ENCODE results near the gene RAP1GAP. TPM values are rescaled to one million over a fixed set of nuclear protein-coding genes. Genes with fewer than 3 reads are reported as not detected.

RAP1GAP gene
- total RNA-seq, 2 donors from 2014 or later, result 8.0 to 8.2 TPM

GRCh38 chr1:21707086-21707840 lies 38.1 kb upstream of the RAP1GAP start:
- Mint-ChIP-seq H3K36me3 (ENCODE audit: low read depth) (peaks cover 31% of the 10 kb centered on the region), H3K27ac (no peak overlapping the region)
- H3K36me3 ChIP-seq (ENCODE audit: control insufficient read depth, insufficient read depth, low read length), result peaks cover 84% of the 10 kb centered on the region

GRCh38 chr1:21706151-21706835 lies 37.1 kb upstream of the RAP1GAP start:
- no peaks in the 10 kb centered on the region for H3K9me3 ChIP-seq (ENCODE audit: control insufficient read depth, low read length)
- no peak overlapping the region for H3K4me3 Mint-ChIP-seq
- H3K27me3 ChIP-seq (ENCODE audit: control insufficient read depth, insufficient read depth, low read length, poor library complexity, severe bottlenecking), result no peaks in the 10 kb centered on the region
- H3K27me3 Mint-ChIP-seq (ENCODE audit: insufficient read depth), result no peaks in the 10 kb centered on the region
- H3K4me1 ChIP-seq (ENCODE audit: control insufficient read depth, insufficient read depth, low read length), result no peaks in the 10 kb centered on the region
- no peak overlapping the region for H3K9ac ChIP-seq (ENCODE audit: extremely low read depth, low read length, poor library complexity, severe bottlenecking)
- H3K36me3 ChIP-seq (ENCODE audit: control insufficient read depth, insufficient read depth, low read length), result peaks cover 83% of the 10 kb centered on the region
- peak; percentile 74 for DNase-seq
- H3K27ac Mint-ChIP-seq, result no peak overlapping the region
- H3K9me3 Mint-ChIP-seq, result no peaks in the 10 kb centered on the region
- peaks cover 23% of the 10 kb centered on the region for H3K4me1 Mint-ChIP-seq
- peaks cover 32% of the 10 kb centered on the region for H3K36me3 Mint-ChIP-seq (ENCODE audit: low read depth)
- TF ChIP-seq CTCF (conservative IDR thresholded peaks at IDR 0.05), result no peak
- no peak overlapping the region for H3K4me3 ChIP-seq (ENCODE audit: low read length)
- WGBS, 2 experiments (ENCODE audit: insufficient coverage in 1 of 2, insufficient read length in 1 of 2), result 47 to 79% methylated on average over 4 to 8 of the region's 8 CpGs
- no peak overlapping the region for H3K27ac ChIP-seq (ENCODE audit: low read depth, low read length)

More at GRCh38 chr1:21707086-21707840, 38.1 kb upstream of the RAP1GAP start:
- Histone ChIP-seq H3K9ac (ENCODE audit: extremely low read depth, low read length, poor library complexity, severe bottlenecking) (no peak overlapping the region), H3K4me1 (ENCODE audit: control insufficient read depth, insufficient read depth, low read length) (no peaks in the 10 kb centered on the region), H3K4me3 (ENCODE audit: low read length) (no peak overlapping the region), H3K27me3 (ENCODE audit: control insufficient read depth, insufficient read depth, low read length, poor library complexity, severe bottlenecking) (no peaks in the 10 kb centered on the region), H3K27ac (ENCODE audit: low read depth, low read length) (no peak overlapping the region), H3K9me3 (ENCODE audit: control insufficient read depth, low read length) (no peaks in the 10 kb centered on the region)
- Mint-ChIP-seq H3K4me3 (no peak overlapping the region), H3K9me3 (no peaks in the 10 kb centered on the region), H3K4me1 (peaks cover 23% of the 10 kb centered on the region), H3K27me3 (ENCODE audit: insufficient read depth) (no peaks in the 10 kb centered on the region)
- WGBS, 2 experiments (ENCODE audit: insufficient coverage in 1 of 2, insufficient read length in 1 of 2), result 89 to 100% methylated on average over 3 to 5 of the region's 5 CpGs
- DNase-seq, result no peak
- TF ChIP-seq CTCF (conservative IDR thresholded peaks at IDR 0.05), result no peak

- Mint-ChIP-seq H3K9me3 (no peaks in the 10 kb centered on the region), H3K27me3 (ENCODE audit: insufficient read depth) (no peaks in the 10 kb centered on the region), H3K4me1 (peaks cover 23% of the 10 kb centered on the region), H3K27ac (peak overlapping the region; percentile 33), H3K36me3 (ENCODE audit: low read depth) (peaks cover 36% of the 10 kb centered on the region), H3K4me3 (no peak overlapping the region)
- no peak for TF ChIP-seq CTCF (conservative IDR thresholded peaks at IDR 0.05)
- Histone ChIP-seq H3K4me1 (ENCODE audit: control insufficient read depth, insufficient read depth, low read length) (no peaks in the 10 kb centered on the region), H3K27me3 (ENCODE audit: control insufficient read depth, insufficient read depth, low read length, poor library complexity, severe bottlenecking) (no peaks in the 10 kb centered on the region), H3K27ac (ENCODE audit: low read depth, low read length) (peak overlapping the region; percentile 63), H3K9ac (ENCODE audit: extremely low read depth, low read length, poor library complexity, severe bottlenecking) (no peak overlapping the region), H3K36me3 (ENCODE audit: control insufficient read depth, insufficient read depth, low read length) (peaks cover 86% of the 10 kb centered on the region), H3K9me3 (ENCODE audit: control insufficient read depth, low read length) (no peaks in the 10 kb centered on the region), H3K4me3 (ENCODE audit: low read length) (no peak overlapping the region)
- no peak for DNase-seq
- 66 to 74% methylated on average over 3 of the region's 4 CpGs for WGBS, 2 experiments (ENCODE audit: insufficient coverage in 1 of 2, insufficient read length in 1 of 2)
Observed at GRCh38 chr1:21705303-21705980, 36.3 kb upstream of the RAP1GAP start.
